ENCODE data around the gene MEGF10. TPM values are rescaled to one million over a fixed set of nuclear protein-coding genes. Genes with fewer than 3 reads are reported as not detected.

The MEGF10 gene
- total and polyA plus RNA-seq, 10 of the 15 experiments (the other 5 are each of a cell fraction or from before 2014, with no cell fraction given): 0.03 to 0.21 (median 0.05) TPM; not detected in 5

DNA sequence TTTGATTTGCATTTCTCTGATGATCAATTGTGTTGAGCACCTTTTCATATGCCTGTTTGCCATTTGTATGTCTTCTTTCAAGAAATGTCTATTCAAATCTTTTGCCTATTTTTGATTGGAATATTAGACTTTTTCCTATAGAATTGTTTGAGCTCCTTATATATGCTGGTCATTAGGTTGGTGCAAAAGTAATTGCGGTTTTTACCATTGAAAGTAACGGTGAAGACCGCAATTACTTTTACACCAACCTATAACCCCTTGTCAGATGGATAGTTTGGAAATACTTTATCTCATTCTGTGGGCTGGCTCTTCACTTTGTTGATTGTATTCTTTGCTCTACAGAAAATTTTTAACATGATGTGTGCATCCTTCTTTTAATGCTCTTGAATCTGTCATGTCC lies 113.6 kb downstream of the MEGF10 start:
- Histone ChIP-seq H4K20me1 (ENCODE audit: control insufficient read depth, insufficient read depth) (no peaks in the 10 kb centered on the region), H3K4me3 (no peak overlapping the region), H3K36me3 (ENCODE audit: control insufficient read depth in 2 of 2, insufficient read depth in 2 of 2, low read length in 1 of 2) (no peaks in the 10 kb centered on the region), H3K4me2 (ENCODE audit: control insufficient read depth, insufficient read depth) (no peak overlapping the region), H3K4me1 (ENCODE audit: control insufficient read depth, insufficient read depth, low read length) (no peaks in the 10 kb centered on the region; the same call in 1 of the 2 replicates), H3K27me3 (replicated peaks in 1 of 2; ENCODE audit: control insufficient read depth in 2 of 2, insufficient read depth in 2 of 2, low read length in 1 of 2) (no peaks in the 10 kb centered on the region), H3K9ac (ENCODE audit: control insufficient read depth, insufficient read depth, low read length) (no peak overlapping the region), H3K79me2 (ENCODE audit: control insufficient read depth, insufficient read depth, low read length) (no peaks in the 10 kb centered on the region), H2AFZ (ENCODE audit: control insufficient read depth, low read depth, low read length) (no peak overlapping the region), H3K9me3 (replicated peaks; ENCODE audit: control insufficient read depth, insufficient read depth, low read length) (no peaks in the 10 kb centered on the region), H3K27ac (ENCODE audit: control insufficient read depth, insufficient read depth) (no peak overlapping the region)
- ChIA-PET POLR2A (no interaction called here), CTCF (no interaction called here), SMC1A (ENCODE audit: uncharacterized antibody, unreplicated experiment) (no interaction called here), RAD21 (ENCODE audit: unreplicated experiment) (no interaction called here)
- BruUV-seq (replicated peaks): no TSS peak
- intact Hi-C loops (cut with micrococcal nuclease; ENCODE audit: unreplicated experiment) (no loop called here), in situ Hi-C loops (cut with MboI) (no loop called here)
- ATAC-seq (no peak), FAIRE-seq (no peak), DNase-seq (ENCODE audit: low read depth, low spot score) (no peak)
- WGBS (ENCODE audit: insufficient coverage, insufficient replicate concordance, low lambda C conversion rate, missing lambda C conversion rate): 91% methylated on average over 3 of the region's 3 CpGs
- no peak for TF ChIP-seq KAT2A (conservative IDR thresholded peaks at IDR 0.05; ENCODE audit: control insufficient read depth, low read depth, low read length)
- TF ChIP-seq SMC3 (IDR thresholded peaks at IDR 0.05; ENCODE audit: borderline replicate concordance, low read length): no peak
- no peak for TF ChIP-seq JUNB (IDR thresholded peaks at IDR 0.05)
- TF ChIP-seq, protein P1, sequence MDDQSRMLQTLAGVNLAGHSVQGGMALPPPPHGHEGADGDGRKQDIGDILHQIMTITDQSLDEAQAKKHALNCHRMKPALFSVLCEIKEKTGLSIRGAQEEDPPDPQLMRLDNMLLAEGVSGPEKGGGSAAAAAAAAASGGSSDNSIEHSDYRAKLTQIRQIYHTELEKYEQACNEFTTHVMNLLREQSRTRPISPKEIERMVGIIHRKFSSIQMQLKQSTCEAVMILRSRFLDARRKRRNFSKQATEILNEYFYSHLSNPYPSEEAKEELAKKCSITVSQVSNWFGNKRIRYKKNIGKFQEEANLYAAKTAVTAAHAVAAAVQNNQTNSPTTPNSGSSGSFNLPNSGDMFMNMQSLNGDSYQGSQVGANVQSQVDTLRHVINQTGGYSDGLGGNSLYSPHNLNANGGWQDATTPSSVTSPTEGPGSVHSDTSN (IDR thresholded peaks at IDR 0.05; ENCODE audit: insufficient replicate concordance, low read depth, low read length): no peak
- TF ChIP-seq KLF5 (IDR thresholded peaks at IDR 0.05; ENCODE audit: partially characterized antibody): no peak
- TF ChIP-seq, protein P2, sequence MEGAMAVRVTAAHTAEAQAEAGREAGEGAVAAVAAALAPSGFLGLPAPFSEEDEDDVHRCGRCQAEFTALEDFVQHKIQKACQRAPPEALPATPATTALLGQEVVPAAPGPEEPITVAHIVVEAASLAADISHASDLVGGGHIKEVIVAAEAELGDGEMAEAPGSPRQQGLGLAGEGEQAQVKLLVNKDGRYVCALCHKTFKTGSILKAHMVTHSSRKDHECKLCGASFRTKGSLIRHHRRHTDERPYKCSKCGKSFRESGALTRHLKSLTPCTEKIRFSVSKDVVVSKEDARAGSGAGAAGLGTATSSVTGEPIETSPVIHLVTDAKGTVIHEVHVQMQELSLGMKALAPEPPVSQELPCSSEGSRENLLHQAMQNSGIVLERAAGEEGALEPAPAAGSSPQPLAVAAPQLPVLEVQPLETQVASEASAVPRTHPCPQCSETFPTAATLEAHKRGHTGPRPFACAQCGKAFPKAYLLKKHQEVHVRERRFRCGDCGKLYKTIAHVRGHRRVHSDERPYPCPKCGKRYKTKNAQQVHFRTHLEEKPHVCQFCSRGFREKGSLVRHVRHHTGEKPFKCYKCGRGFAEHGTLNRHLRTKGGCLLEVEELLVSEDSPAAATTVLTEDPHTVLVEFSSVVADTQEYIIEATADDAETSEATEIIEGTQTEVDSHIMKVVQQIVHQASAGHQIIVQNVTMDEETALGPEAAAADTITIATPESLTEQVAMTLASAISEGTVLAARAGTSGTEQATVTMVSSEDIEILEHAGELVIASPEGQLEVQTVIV (IDR thresholded peaks at IDR 0.05; ENCODE audit: borderline replicate concordance, partially characterized antibody): no peak
- TF ChIP-seq NBN (IDR thresholded peaks at IDR 0.05): no peak
- TF ChIP-seq, protein P3, sequence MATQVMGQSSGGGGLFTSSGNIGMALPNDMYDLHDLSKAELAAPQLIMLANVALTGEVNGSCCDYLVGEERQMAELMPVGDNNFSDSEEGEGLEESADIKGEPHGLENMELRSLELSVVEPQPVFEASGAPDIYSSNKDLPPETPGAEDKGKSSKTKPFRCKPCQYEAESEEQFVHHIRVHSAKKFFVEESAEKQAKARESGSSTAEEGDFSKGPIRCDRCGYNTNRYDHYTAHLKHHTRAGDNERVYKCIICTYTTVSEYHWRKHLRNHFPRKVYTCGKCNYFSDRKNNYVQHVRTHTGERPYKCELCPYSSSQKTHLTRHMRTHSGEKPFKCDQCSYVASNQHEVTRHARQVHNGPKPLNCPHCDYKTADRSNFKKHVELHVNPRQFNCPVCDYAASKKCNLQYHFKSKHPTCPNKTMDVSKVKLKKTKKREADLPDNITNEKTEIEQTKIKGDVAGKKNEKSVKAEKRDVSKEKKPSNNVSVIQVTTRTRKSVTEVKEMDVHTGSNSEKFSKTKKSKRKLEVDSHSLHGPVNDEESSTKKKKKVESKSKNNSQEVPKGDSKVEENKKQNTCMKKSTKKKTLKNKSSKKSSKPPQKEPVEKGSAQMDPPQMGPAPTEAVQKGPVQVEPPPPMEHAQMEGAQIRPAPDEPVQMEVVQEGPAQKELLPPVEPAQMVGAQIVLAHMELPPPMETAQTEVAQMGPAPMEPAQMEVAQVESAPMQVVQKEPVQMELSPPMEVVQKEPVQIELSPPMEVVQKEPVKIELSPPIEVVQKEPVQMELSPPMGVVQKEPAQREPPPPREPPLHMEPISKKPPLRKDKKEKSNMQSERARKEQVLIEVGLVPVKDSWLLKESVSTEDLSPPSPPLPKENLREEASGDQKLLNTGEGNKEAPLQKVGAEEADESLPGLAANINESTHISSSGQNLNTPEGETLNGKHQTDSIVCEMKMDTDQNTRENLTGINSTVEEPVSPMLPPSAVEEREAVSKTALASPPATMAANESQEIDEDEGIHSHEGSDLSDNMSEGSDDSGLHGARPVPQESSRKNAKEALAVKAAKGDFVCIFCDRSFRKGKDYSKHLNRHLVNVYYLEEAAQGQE (IDR thresholded peaks at IDR 0.05; ENCODE audit: low read depth, low read length): no peak
- TF ChIP-seq POLR2A (IDR thresholded peaks at IDR 0.05; ENCODE audit: low read depth, low read length): no peak
- TF ChIP-seq, protein P4, sequence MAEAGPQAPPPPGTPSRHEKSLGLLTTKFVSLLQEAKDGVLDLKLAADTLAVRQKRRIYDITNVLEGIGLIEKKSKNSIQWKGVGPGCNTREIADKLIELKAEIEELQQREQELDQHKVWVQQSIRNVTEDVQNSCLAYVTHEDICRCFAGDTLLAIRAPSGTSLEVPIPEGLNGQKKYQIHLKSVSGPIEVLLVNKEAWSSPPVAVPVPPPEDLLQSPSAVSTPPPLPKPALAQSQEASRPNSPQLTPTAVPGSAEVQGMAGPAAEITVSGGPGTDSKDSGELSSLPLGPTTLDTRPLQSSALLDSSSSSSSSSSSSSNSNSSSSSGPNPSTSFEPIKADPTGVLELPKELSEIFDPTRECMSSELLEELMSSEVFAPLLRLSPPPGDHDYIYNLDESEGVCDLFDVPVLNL (IDR thresholded peaks at IDR 0.05; ENCODE audit: low read depth, low read length): no peak
- TF ChIP-seq, protein P5, sequence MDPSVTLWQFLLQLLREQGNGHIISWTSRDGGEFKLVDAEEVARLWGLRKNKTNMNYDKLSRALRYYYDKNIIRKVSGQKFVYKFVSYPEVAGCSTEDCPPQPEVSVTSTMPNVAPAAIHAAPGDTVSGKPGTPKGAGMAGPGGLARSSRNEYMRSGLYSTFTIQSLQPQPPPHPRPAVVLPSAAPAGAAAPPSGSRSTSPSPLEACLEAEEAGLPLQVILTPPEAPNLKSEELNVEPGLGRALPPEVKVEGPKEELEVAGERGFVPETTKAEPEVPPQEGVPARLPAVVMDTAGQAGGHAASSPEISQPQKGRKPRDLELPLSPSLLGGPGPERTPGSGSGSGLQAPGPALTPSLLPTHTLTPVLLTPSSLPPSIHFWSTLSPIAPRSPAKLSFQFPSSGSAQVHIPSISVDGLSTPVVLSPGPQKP (IDR thresholded peaks at IDR 0.05; ENCODE audit: low read depth, low read length): no peak
